ENCODE measurements around the gene CNBD2.
"Not testable (repeated sequence)": the region's sequence is repeated elsewhere in the genome, so short reads cannot be mapped to it uniquely, and the experiment has no call there.

Gene CNBD2

GRCh38 chr20:35967979-35968640, at the start of gene CNBD2:
Gene CNBD2 (plus strand): TSS chr20:35968590. CDS start chr20:35968763, 173 bp downstream.
- no peak for DNase-seq

GRCh38 chr20:35920523-35920922, 47.9 kb upstream of the CNBD2 start:
- no peak for DNase-seq

- DNase-seq = no peak
Observed at GRCh38 chr20:35929301-35929700, 39.1 kb upstream of the CNBD2 start.

GRCh38 chr20:35934050-35934449, 34.3 kb upstream of the CNBD2 start:
- no peak for DNase-seq

DNA sequence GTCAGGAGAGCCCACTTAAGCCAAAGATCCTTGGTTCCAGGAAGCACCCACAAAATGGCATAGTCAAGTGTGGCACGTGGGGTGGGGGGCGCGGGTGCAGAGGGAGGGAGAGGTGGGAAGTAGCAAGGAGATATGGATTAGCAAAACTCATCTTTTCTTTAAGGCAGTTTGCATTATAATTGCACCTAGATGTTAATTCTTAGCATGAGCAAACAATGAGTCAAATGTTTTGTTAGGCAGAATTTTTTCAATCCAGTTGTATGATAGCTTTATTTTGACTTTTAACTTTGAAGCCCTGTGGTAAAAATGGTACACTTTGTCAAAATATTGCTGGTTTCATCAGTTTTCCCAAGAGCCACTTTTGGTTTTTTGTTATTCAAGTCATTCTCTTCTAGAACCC, 29.1 kb upstream of the CNBD2 start:
- no peak for DNase-seq

DNA sequence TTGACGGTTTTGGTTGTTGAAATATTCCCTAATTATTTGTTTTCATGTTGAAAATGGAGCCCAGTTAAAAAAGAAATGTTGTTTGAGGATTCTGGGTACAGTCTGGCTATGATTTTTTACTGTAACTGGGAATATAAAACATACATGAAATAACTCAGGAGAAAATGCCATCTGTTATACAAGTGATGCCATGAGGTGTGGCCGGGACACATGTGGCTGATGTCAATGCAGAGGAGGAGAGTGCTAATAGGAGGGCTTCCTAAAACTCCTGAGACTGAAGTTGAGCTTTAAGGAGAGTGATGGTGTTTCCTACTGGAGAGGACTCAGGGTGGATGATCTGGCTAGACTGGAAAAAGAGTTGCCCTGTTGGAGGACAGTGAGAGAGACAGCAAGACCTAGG, 26.8 kb upstream of the CNBD2 start:
- DNase-seq = no peak

DNA sequence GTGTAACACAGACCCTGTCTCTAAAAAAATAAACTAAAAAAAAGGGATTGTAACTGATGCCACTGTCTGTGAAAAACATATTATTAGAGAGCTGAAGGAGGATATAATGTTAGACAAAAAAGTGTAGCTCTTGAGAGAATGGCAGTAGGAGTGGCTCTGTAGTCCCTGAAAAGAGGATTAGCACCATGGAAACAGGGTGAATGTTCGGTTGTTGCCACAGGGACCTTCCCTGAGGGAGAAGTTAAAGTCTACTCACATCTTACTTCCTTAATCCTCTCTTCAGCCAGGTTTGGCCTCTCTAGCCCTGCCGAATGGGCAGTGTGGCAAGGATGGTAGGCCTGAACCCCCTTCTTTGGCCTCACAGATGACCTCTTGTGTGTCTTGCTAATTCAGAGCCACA, 26.1 kb upstream of the CNBD2 start:
- no peak for DNase-seq

DNA sequence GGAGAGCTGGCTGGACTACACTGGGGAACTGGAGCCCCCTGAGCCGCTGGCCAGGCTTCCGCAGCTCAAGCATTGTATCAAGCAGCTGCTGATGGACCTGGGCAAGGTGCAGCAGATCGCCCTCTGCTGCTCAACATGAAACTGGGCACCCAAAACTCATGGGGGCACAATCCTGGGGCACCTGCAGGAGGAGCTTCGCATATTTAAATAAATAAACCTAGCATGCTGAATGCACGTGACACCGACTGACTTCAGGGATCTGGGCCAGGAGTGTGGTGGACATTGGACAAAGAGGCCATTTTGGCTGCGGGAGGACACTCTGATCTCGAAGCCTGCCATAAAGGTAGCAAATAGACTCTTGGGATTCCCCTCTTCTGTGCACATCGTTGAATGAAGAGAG, 20.9 kb upstream of the CNBD2 start:
- DNase-seq = peak; percentile 7

DNA sequence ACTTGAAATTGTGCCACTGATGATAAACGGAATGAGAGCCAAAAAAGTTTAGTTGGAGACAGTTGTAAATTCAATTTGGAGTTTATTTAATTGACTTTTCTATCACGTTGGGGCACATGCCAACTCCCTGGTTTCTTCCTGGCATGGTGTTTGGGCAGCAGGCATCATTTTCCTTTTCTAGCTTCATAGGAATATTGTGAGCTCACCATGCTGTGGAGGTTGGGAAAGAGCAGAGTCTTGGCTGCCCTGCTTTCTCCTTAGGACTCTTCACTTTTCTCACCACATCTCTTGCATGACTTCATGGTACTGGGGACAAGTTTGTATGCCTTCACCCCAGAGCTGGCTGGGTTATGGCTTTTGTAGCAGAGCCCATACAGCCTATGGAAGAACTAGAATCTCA, 20.5 kb upstream of the CNBD2 start:
- no peak for DNase-seq

DNA sequence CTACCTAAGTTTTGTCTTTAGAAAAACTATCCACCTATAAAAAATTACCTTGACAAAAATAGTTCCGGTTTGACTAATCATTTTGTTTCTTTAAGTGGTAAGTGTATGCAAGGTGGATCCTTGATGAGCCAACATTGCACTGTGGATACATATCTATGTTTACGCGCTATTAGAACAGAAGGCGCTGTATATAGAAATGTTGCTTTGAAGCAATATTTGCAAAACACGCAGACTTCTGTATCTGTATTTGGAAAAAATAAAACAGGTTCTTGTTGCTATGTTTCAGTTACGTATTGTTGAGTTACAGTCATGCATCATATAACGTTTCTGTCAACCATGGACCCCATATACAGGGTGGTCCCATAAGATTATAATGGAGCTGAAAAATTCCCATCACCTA, 18.3 kb upstream of the CNBD2 start:
- no peak for DNase-seq

DNA sequence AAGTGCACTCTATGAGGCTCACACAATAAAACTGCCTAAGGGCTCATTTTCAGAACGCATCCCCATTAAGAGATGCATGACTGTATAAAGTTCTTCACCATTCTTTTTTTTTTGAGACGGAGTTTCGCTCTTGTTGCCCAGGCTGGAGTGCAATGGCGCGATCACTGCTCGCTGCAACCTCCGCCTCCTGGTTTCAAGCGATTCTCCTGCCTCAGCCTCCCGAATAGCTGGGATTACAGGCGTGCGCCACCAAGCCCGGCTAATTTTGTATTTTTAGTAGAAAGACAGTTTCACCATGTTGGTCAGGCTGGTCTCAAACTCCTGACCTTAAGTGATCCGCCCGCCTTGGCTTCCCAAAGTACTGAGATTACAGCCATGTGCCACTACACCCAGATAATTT, 16.3 kb upstream of the CNBD2 start:
- not testable (repeated sequence) for DNase-seq

- DNase-seq = no peak
Observed at GRCh38 chr20:35952480-35953386, 15.7 kb upstream of the CNBD2 start.

GRCh38 chr20:35953387-35954199, 14.8 kb upstream of the CNBD2 start:
- DNase-seq = peak; percentile 59

DNA sequence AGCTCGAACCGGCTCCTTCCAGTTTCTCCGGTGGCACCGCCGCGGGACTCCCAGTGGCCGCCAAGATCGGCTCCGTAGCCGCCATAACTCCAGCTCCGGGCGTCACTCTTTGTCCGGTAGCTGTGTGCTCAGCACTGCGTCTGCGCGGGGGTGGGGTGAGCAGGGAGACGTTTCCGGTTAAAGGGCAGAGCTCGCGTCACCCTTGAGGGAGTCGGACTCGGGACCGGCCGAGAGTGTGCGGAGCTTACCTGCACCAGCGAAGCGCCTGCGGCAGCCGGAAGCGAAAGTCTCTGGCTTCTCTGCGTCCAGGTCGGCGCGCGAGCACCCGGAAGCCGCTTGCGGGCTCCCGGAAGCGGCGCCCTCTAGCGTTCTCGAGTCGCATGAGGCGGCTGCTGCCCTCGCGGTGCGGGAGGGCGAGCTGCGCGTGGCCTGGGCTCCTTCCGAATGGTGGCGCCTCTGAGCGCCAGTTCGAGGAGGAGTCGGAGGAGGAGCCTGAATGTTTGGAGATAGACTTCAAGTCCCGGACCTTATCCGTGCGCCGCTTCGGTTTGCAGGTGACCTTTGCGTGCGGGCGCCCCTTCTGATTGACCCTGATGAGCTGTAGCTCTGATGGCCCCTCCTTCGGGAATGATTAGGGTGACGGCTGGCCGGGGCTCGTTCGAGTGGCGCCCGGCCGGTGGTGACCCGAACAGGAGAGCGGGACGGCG, 14.0 kb upstream of the CNBD2 start, which contains the start of gene SCAND1:
Gene SCAND1, minus strand, starts transcription at position 303 of the 707 bp plus-strand sequence. Its CDS starts 218 bp downstream, at position 85.
- DNase-seq = peak; percentile 96

DNA sequence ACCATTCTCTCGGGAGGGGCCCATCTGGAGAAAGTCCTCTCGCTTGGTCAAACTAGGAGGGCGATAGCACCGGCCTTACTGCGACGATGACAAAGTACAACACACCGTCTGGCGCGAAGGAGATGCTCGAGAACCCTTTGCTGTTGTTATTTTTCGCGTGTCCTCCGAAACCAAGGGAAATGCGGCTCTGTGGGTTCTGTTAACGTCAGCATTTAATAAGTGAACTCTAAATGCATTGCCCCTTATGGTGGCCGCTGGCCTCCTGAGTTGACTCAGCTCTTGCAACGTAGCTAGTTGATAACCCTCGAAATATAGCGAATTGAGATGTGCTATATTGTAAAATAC, 13.5 kb upstream of the CNBD2 start:
- DNase-seq = no peak

- no peak for DNase-seq
Observed at GRCh38 chr20:35956616-35957015, 11.8 kb upstream of the CNBD2 start.

DNA sequence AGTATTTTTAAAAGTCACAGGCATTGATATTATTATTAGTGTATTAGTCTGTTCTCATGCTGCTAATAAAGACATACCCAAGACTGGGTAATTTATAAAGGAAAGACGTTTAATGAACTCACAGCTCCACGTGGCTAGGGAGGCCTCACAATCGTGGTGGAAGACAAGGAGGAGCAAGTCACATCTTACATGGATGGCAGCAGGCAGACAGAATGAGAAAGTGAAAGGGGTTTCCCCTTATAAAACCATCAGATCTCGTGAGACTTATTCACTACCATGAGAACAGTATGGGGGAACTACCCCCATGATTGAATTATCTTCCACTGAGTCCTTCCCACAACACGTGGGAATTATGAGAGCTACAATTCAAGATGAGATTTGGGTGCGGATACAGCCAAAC, 9.1 kb upstream of the CNBD2 start:
- not testable (repeated sequence) for DNase-seq

DNA sequence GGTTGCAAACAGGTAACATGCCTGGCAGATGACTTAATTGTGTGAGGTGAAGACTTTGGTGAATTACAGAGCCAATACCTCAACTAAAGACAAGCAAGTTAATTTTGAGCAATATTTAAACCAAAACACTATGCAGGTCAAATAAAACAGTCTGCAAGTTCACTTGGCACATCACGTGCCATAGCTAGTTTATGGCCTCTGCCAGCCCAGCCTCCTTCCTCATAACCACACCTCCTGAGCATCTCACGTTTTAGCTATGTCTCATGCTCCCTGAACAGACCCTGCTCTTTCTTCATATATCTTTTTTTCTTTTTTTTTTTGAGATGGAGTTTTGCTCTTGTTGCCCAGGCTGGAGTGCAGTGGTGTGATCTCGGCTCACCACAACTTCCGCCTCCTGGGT, 4.5 kb upstream of the CNBD2 start:
- DNase-seq = no peak

GRCh38 chr20:35968930-35969329, 540 bp downstream of the CNBD2 start:
- DNase-seq = no peak

DNA sequence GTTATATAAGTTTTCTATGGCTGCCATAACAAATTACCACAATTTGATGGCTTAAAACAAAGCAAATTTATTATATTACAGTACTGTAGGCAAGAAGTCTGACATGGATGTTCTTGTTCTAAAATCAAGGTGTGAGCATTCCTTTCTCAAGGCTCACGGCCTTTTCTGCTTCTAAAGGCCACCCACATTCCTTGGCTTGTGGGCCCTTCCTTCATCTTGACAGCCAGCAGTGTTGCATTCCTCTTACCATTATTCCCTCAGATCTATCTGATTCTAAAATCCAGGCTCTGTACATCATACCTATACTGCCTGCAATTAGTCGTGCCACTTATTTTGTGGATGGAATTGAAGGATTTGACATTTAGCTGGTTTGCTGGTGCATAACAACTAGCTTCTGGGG, 3.6 kb downstream of the CNBD2 start:
- no peak for DNase-seq

DNA sequence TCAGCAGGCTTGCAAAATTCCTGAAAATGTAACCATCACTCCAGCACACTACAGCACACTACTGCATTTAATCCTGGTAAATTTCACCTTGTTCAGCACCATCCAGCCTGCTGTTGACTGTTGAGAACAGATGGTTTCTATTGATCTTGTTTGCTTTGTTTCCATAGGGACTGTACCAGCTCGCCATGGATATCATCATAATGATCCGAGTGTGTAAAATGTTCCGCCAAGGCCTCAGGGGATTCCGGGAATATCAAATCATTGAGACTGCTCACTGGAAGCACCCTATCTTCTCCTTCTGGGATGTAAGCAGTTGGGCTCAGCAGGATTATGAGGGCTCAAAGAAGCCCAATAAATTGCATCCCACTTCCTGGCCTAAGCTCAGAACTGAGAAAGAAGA, 4.1 kb downstream of the CNBD2 start:
- DNase-seq = no peak

- no peak for DNase-seq
Observed at GRCh38 chr20:35974256-35974655, 5.9 kb downstream of the CNBD2 start.
